Parathyroid adenoma (tissue), 2 donors: ENCODE data around the gene GRK3.
"Not testable (repeated sequence)": the region's sequence is repeated elsewhere in the genome, so short reads cannot be mapped to it uniquely, and the experiment has no call there.

Source experiments
- H2AFZ ChIP-seq: fragments of 300-600 bp; sonication (generic); one replicate; pipeline ENCODE4 v1.7.0; 2017; ENCODE audit warnings: antibody characterized with exemption, mild to moderate bottlenecking
- H3K27ac ChIP-seq: fragments of 300-600 bp; sonication (generic); one replicate; pipeline ENCODE4 v1.7.0; 2017
- H3K27me3 ChIP-seq: fragments of 300-600 bp; sonication (generic); one replicate; pipeline ENCODE4 v1.7.0; 2017; ENCODE audit warnings: low read length; ENCODE audit not compliant: control insufficient read depth, insufficient read depth
- H3K36me3 ChIP-seq: fragments of 300-600 bp; sonication (generic); one replicate; pipeline ENCODE4 v1.7.0; 2017; ENCODE audit warnings: low read length; ENCODE audit not compliant: control insufficient read depth, insufficient read depth
- H3K4me1 ChIP-seq: fragments of 300-600 bp; sonication (generic); one replicate; pipeline ENCODE4 v1.7.0; 2017; ENCODE audit warnings: control low read depth
- H3K4me2 ChIP-seq: fragments of 300-600 bp; sonication (generic); one replicate; pipeline ENCODE4 v1.7.0; 2017; ENCODE audit warnings: low read length
- H3K4me3 ChIP-seq: fragments of 300-600 bp; sonication (generic); one replicate; pipeline ENCODE4 v1.7.0; 2017; ENCODE audit warnings: low read depth, low read length
- H3K79me2 ChIP-seq: fragments of 300-600 bp; sonication (generic); one replicate; pipeline ENCODE4 v1.7.0; 2017; ENCODE audit warnings: control low read depth
- H3K9ac ChIP-seq: fragments of 300-600 bp; sonication (generic); one replicate; pipeline ENCODE4 v1.7.0; 2017; ENCODE audit warnings: mild to moderate bottlenecking
- H3K9me3 ChIP-seq: fragments of 300-600 bp; sonication (generic); one replicate; pipeline ENCODE4 v1.7.0; 2017; ENCODE audit warnings: low read length; ENCODE audit not compliant: control insufficient read depth
- CTCF ChIP-seq: fragments of 300-600 bp; sonication (generic); IDR thresholded peaks from one replicate; pipeline ENCODE4 v1.7.0; 2017; ENCODE audit warnings: antibody characterized with exemption, mild to moderate bottlenecking
- donor health status: primary hyperparathyroidism.

The GRK3 gene

GRCh38 chr22:25554238-25554671 is 10.2 kb upstream of the GRK3 start:
- Histone ChIP-seq H3K9me3 (no peaks in the 10 kb centered on the region), H3K27ac (no peak overlapping the region), H2AFZ (no peak overlapping the region), H3K4me3 (no peak overlapping the region), H3K27me3 (no peaks in the 10 kb centered on the region), H3K9ac (no peak overlapping the region), H3K4me2 (no peak overlapping the region), H3K4me1 (no peaks in the 10 kb centered on the region), H3K79me2 (no peaks in the 10 kb centered on the region), H3K36me3 (no peaks in the 10 kb centered on the region)
- TF ChIP-seq CTCF, result no peak

GRCh38 chr22:25554689-25555088 is 9.8 kb upstream of the GRK3 start:
- no peaks in the 10 kb centered on the region for H3K9me3 ChIP-seq
- no peaks in the 10 kb centered on the region for H3K36me3 ChIP-seq
- no peaks in the 10 kb centered on the region for H3K27me3 ChIP-seq
- no peak overlapping the region for H3K4me3 ChIP-seq
- H3K79me2 ChIP-seq, result no peaks in the 10 kb centered on the region
- H3K9ac ChIP-seq, result no peak overlapping the region
- no peak for TF ChIP-seq CTCF
- no peak overlapping the region for H3K4me2 ChIP-seq
- H3K4me1 ChIP-seq, result no peaks in the 10 kb centered on the region
- no peak overlapping the region for H2AFZ ChIP-seq
- H3K27ac ChIP-seq, result no peak overlapping the region

GRCh38 chr22:25555586-25555985 is 8.9 kb upstream of the GRK3 start:
- H3K4me1 ChIP-seq, result no peaks in the 10 kb centered on the region

GRCh38 chr22:25557218-25557617 is 7.3 kb upstream of the GRK3 start:
- Histone ChIP-seq H3K4me2 (no peak overlapping the region), H3K4me1 (no peaks in the 10 kb centered on the region), H3K4me3 (no peak overlapping the region), H3K79me2 (no peaks in the 10 kb centered on the region), H3K9me3 (no peaks in the 10 kb centered on the region), H3K27ac (no peak overlapping the region), H3K9ac (no peak overlapping the region), H3K36me3 (no peaks in the 10 kb centered on the region), H2AFZ (no peak overlapping the region), H3K27me3 (no peaks in the 10 kb centered on the region)
- no peak for TF ChIP-seq CTCF

More at GRCh38 chr22:25555586-25555985, 8.9 kb upstream of the GRK3 start:
- Histone ChIP-seq H3K9ac (no peak overlapping the region), H3K36me3 (no peaks in the 10 kb centered on the region), H3K79me2 (no peaks in the 10 kb centered on the region), H3K4me2 (no peak overlapping the region), H2AFZ (no peak overlapping the region), H3K4me3 (no peak overlapping the region), H3K9me3 (no peaks in the 10 kb centered on the region), H3K27me3 (no peaks in the 10 kb centered on the region), H3K27ac (no peak overlapping the region)
- TF ChIP-seq CTCF, result no peak

GRCh38 chr22:25558341-25558740 is 6.1 kb upstream of the GRK3 start:
- Histone ChIP-seq H3K4me3 (no peak overlapping the region), H3K79me2 (no peaks in the 10 kb centered on the region), H2AFZ (no peak overlapping the region), H3K27ac (no peak overlapping the region), H3K27me3 (no peaks in the 10 kb centered on the region), H3K9me3 (no peaks in the 10 kb centered on the region), H3K9ac (no peak overlapping the region), H3K4me2 (no peak overlapping the region), H3K36me3 (no peaks in the 10 kb centered on the region), H3K4me1 (no peaks in the 10 kb centered on the region)
- TF ChIP-seq CTCF, result no peak

- H2AFZ ChIP-seq, H3K79me2 ChIP-seq, H3K9me3 ChIP-seq, H3K4me1 ChIP-seq, H3K4me2 ChIP-seq, H3K4me3 ChIP-seq, H3K27me3 ChIP-seq, H3K9ac ChIP-seq, H3K36me3 ChIP-seq, H3K27ac ChIP-seq: not testable (repeated sequence)
These were observed 4.6 kb upstream of the GRK3 start for GRCh38 chr22:25559910-25560309.

GRCh38 chr22:25561182-25561581 is 3.3 kb upstream of the GRK3 start:
- H3K27me3 ChIP-seq, H3K79me2 ChIP-seq, H3K27ac ChIP-seq, H3K9me3 ChIP-seq, H3K4me2 ChIP-seq, H3K4me1 ChIP-seq, H3K4me3 ChIP-seq, H3K36me3 ChIP-seq, H2AFZ ChIP-seq, H3K9ac ChIP-seq: not testable (repeated sequence)
